HPDE6-E6E7 (cell line): ENCODE data around the gene NFKBIL1.
"Not testable (repeated sequence)": the region's sequence is repeated elsewhere in the genome, so short reads cannot be mapped to it uniquely, and the experiment has no call there.

Source experiments
- DNase-seq: peaks from one replicate; pipeline ENCODE4 v3.0.0; 2011; ENCODE audit warnings: missing footprints; ENCODE audit errors: extremely low spot score

NFKBIL1 gene

GRCh38 chr6:31546958-31547726, at the start of gene NFKBIL1:
NFKBIL1 (plus strand) TSS chr6:31547608; CDS start chr6:31547695, 87 bp downstream.
- DNase-seq = peak; percentile 90

GRCh38 chr6:31498748-31499147, 48.7 kb upstream of the NFKBIL1 start:
- DNase-seq = no peak

- DNase-seq = not testable (repeated sequence)
These were observed 47.8 kb upstream of the NFKBIL1 start for GRCh38 chr6:31499648-31500047.

- DNase-seq = no peak
These were observed 44.8 kb upstream of the NFKBIL1 start for GRCh38 chr6:31502586-31502985.

GRCh38 chr6:31509036-31509435, 38.4 kb upstream of the NFKBIL1 start:
- DNase-seq = not testable (repeated sequence)

- no peak for DNase-seq
These were observed 37.4 kb upstream of the NFKBIL1 start for GRCh38 chr6:31510007-31510406.

- no peak for DNase-seq
These were observed 33.8 kb upstream of the NFKBIL1 start for GRCh38 chr6:31513456-31514165.

GRCh38 chr6:31521835-31522234, 25.6 kb upstream of the NFKBIL1 start:
- DNase-seq = no peak

GRCh38 chr6:31525553-31525931, 21.9 kb upstream of the NFKBIL1 start:
- DNase-seq = no peak

GRCh38 chr6:31525932-31526591, 21.3 kb upstream of the NFKBIL1 start:
- DNase-seq = no peak

GRCh38 chr6:31528307-31528777, 19.1 kb upstream of the NFKBIL1 start:
- DNase-seq = no peak

GRCh38 chr6:31528821-31529328, 18.5 kb upstream of the NFKBIL1 start, which contains the start of gene MCCD1:
MCCD1 (plus strand) TSS chr6:31528962; CDS start chr6:31529015, 53 bp downstream.
- no peak for DNase-seq

- no peak for DNase-seq
These were observed 17.9 kb upstream of the NFKBIL1 start for GRCh38 chr6:31529329-31530150.

GRCh38 chr6:31530659-31531058, 16.7 kb upstream of the NFKBIL1 start:
- no peak for DNase-seq

GRCh38 chr6:31531162-31531561, 16.2 kb upstream of the NFKBIL1 start:
- no peak for DNase-seq

- no peak for DNase-seq
These were observed 15.4 kb upstream of the NFKBIL1 start for GRCh38 chr6:31531771-31532643.

- DNase-seq = no peak
These were observed 14.6 kb upstream of the NFKBIL1 start for GRCh38 chr6:31532644-31533454.

- DNase-seq = no peak
These were observed 14.0 kb upstream of the NFKBIL1 start for GRCh38 chr6:31533455-31533841.

- DNase-seq = no peak
These were observed 13.4 kb upstream of the NFKBIL1 start for GRCh38 chr6:31534011-31534410.
